Gastrocnemius medialis (tissue), 4 donors: ENCODE measurements around the gene UBE2QL1. TPM values are rescaled to one million over a fixed set of nuclear protein-coding genes. Genes with fewer than 3 reads are reported as not detected.

Experiments used
- ATAC-seq, 2 donors: fragments of 150-250 bp; one replicate each; pipeline ENCODE4 v1.9.1; 2016
- DNase-seq, 2 donors: peaks; one replicate each; pipeline ENCODE4 v3.0.0-alpha.2; 2019
- H3K27ac ChIP-seq, 4 donors: fragments of 200-600 bp; sonication (generic); 1 replicate in 1 of 4; 2 replicates in 3 of 4; pipeline ENCODE4 v1.5.1; 2016 to 2018; ENCODE audit warnings: mild to moderate bottlenecking in 2 of 4, moderate library complexity in 1 of 4
- H3K27me3 ChIP-seq, 3 donors: fragments of 200-600 bp; sonication (generic) in 2 of 3; 1 replicate in 1 of 3; 2 replicates in 2 of 3; pipeline versions ENCODE4 v1.5.1 to v1.6.0; 2016 to 2019; ENCODE audit warnings: mild to moderate bottlenecking in 1 of 3, moderate library complexity in 1 of 3
- H3K36me3 ChIP-seq, 2 donors: fragments of 200-600 bp; sonication (generic) in 1 of 2; one replicate each; pipeline ENCODE4 v1.5.1; 2017 to 2018
- H3K4me1 ChIP-seq, 2 donors: fragments of 200-600 bp; sonication (generic) in 1 of 2; one replicate each; pipeline ENCODE4 v1.5.1; 2016 to 2017; ENCODE audit warnings: mild to moderate bottlenecking in 2 of 2
- H3K4me3 ChIP-seq, 4 donors: fragments of 200-600 bp; sonication (generic) in 3 of 4; 1 replicate in 1 of 4; 2 replicates in 3 of 4; pipeline ENCODE4 v1.5.1; 2016 to 2019; ENCODE audit warnings: mild to moderate bottlenecking in 2 of 4
- H3K9me3 ChIP-seq, 3 donors: fragments of 200-600 bp; sonication (generic) in 2 of 3; 1 replicate in 1 of 3; 2 replicates in 2 of 3; pipeline ENCODE4 v1.5.1; 2016 to 2019
- POLR2A ChIP-seq, 2 donors: fragments of 450-650 bp; IDR thresholded peaks; one replicate each; pipeline ENCODE4 v1.6.1; 2017; ENCODE audit warnings: antibody characterized with exemption in 2 of 2, mild to moderate bottlenecking in 2 of 2, moderate library complexity in 2 of 2
- in situ Hi-C, 4 donors: fragments of 200-750 bp; cut with MboI; loops; one replicate each; pipeline versions ENCODE4 v1.15.0 to v1.8.0; 2017; ENCODE audit warnings: low sequenced_read_pairs in 4 of 4
- intact Hi-C: fragments of 100-400 bp; cut with DNase I; formaldehyde crosslinking; loops from one replicate; pipeline ENCODE4 v1.15.1; 2023; ENCODE audit warnings: low total_unique reads
- total RNA-seq, 4 donors: library from RNA; depleted of rRNA; stranded (reverse); fragments of >200 nt; gene quantifications; one replicate each; pipeline versions ENCODE4 v1.1.0 to v1.2.3, GENCODE V29; 2016
- TF ChIP-seq, protein P1 (sequence below), 5 experiments: fragments of 450-650 bp in 3 of 5; fragments of 200-600 bp in 2 of 5; sonication (generic) in 2 of 5; IDR thresholded peaks in 4 of 5; conservative IDR thresholded peaks in 1 of 5; 1 replicate in 4 of 5; 2 replicates in 1 of 5; pipeline ENCODE4 v1.5.1; 2016 to 2019; ENCODE audit warnings: antibody characterized with exemption in 5 of 5, mild to moderate bottlenecking in 3 of 5, moderate library complexity in 3 of 5

UBE2QL1 gene
- total RNA-seq, 4 donors from 2014 or later = 48.8 to 150 (median 67.0) TPM

DNA sequence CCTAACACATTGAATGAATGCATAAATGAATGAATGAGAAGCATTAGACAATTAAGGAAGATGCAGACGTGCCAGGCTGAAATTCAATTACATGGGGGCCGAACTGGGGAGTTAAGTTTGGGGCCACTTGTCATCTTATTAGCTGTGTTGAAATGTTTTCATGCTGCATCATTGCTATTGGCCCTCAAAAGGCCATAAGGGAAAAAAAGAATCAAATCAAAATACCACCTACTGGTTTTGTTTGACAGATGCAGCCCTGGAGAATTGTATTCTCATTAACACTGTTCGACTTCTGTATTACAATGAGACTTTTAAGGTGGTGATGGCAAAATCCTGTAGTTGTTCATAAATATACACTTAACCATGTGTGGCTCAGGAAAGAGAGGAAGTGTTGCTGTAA lies 38.4 kb downstream of the UBE2QL1 start:
- Histone ChIP-seq H3K36me3 (peaks cover 0 to 7% of the 10 kb centered on the region in 2 donors), H3K4me3 (no peak overlapping the region), H3K27ac (no peak overlapping the region), H3K27me3 (no peaks in the 10 kb centered on the region), H3K9me3 (no peaks in the 10 kb centered on the region), H3K4me1 (peaks cover 21 to 36% of the 10 kb centered on the region in 2 donors)
- in situ Hi-C loops = no loop called here
- ATAC-seq (no peak), DNase-seq (no peak)
- intact Hi-C loops = no loop called here
- TF ChIP-seq POLR2A (IDR thresholded peaks at IDR 0.05) = no peak
- TF ChIP-seq, protein P1, sequence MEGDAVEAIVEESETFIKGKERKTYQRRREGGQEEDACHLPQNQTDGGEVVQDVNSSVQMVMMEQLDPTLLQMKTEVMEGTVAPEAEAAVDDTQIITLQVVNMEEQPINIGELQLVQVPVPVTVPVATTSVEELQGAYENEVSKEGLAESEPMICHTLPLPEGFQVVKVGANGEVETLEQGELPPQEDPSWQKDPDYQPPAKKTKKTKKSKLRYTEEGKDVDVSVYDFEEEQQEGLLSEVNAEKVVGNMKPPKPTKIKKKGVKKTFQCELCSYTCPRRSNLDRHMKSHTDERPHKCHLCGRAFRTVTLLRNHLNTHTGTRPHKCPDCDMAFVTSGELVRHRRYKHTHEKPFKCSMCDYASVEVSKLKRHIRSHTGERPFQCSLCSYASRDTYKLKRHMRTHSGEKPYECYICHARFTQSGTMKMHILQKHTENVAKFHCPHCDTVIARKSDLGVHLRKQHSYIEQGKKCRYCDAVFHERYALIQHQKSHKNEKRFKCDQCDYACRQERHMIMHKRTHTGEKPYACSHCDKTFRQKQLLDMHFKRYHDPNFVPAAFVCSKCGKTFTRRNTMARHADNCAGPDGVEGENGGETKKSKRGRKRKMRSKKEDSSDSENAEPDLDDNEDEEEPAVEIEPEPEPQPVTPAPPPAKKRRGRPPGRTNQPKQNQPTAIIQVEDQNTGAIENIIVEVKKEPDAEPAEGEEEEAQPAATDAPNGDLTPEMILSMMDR (IDR thresholded peaks at IDR 0.05 in 4 of 5, conservative IDR thresholded peaks at IDR 0.05 in 1 of 5) = no peak

DNA sequence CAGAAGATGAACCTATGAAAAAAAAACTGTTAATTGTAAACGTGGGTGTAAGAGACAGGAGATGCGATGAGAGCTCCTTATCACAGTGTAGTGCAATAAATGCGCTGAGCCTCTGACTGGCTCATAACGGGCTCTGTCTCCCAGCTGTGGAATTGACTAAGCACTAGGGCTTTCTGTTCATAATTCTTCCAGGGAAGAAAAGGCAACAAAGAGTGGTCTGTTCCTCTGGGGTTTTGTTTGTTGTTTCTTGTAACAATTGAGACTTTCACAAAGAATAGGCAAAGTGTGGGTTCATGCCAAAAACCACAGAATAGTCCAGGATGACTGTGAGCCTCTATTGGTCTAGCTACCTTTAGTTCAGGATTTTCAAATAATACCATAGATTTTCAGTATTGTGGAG lies 39.4 kb downstream of the UBE2QL1 start:
- intact Hi-C loops = no loop called here
- Histone ChIP-seq H3K4me3 (no peak overlapping the region), H3K27me3 (no peaks in the 10 kb centered on the region), H3K4me1 (peaks cover 21 to 44% of the 10 kb centered on the region in 2 donors), H3K27ac (no peak overlapping the region), H3K9me3 (no peaks in the 10 kb centered on the region), H3K36me3 (peaks cover 0 to 9% of the 10 kb centered on the region in 2 donors)
- in situ Hi-C loops = no loop called here
- ATAC-seq (no peak), DNase-seq (no peak)
- TF ChIP-seq, protein P1 (IDR thresholded peaks at IDR 0.05 in 4 of 5, conservative IDR thresholded peaks at IDR 0.05 in 1 of 5) = no peak
- no peak for TF ChIP-seq POLR2A (IDR thresholded peaks at IDR 0.05)

DNA sequence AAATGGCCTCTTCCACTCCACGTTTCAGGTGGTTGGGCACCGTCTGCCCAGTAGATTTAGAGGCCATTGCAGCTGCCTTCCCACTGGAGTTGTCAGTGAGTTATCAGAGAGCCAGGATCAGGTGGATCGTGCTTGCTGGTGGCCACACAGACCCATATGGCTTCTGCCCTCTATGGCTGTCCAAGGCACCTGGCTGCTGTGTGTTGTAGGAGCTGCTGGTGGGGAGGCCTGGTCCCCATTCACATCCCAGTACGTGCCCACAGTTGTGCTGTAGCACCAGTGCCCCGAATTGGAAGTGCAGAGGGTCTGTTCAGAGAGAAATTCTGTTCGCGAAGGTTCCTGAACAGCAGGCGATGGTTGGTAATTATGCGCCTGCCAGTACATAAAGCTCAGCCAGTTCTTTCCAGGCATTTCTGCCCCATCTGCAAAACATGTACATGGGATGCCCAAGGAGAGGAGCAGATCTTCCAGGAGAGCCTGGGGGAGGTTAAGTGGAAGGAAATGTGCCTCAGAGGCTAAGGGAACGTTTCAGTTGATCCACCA lies 41.1 kb downstream of the UBE2QL1 start:
- DNase-seq (no peak), ATAC-seq (no peak)
- intact Hi-C loops (loop anchor here (5.0 kb wide), 1 partner anchor 32 kb away; no protein-coding TSS in a partner anchor), in situ Hi-C loops (no loop called here)
- H3K27ac ChIP-seq = peak overlapping the region; percentile 33 to 65 (median 38)
- no peak overlapping the region for H3K4me3 ChIP-seq
- H3K36me3 ChIP-seq = peaks cover 0 to 13% of the 10 kb centered on the region in 2 donors
- peaks cover 21 to 44% of the 10 kb centered on the region in 2 donors for H3K4me1 ChIP-seq
- no peaks in the 10 kb centered on the region for H3K27me3 ChIP-seq
- no peaks in the 10 kb centered on the region for H3K9me3 ChIP-seq
- no peak for TF ChIP-seq POLR2A (IDR thresholded peaks at IDR 0.05)
- TF ChIP-seq, protein P1 (IDR thresholded peaks at IDR 0.05 in 4 of 5, conservative IDR thresholded peaks at IDR 0.05 in 1 of 5) = no peak

DNA sequence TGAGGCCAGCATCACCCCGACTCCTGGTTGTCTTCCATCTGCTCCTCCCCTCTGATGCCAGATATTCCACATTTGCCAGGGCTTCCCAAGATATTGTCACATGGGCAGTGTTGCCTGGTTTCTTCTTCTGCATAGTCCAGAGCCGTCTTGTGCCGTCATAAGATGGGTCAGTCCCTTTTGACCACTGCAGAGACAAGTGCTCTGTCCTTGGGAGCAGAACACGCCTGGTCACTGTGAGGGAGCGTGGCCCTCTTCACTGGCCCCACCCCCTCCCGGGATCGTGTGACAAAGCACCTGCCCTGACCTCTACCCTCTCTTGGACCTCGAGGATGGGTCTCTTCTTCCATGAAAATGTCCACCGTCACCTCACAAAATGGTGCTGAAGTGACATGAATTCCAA lies 41.6 kb downstream of the UBE2QL1 start:
- peak; percentile 61 to 70 for ATAC-seq
- Histone ChIP-seq H3K4me3 (no peak overlapping the region), H3K4me1 (peaks cover 21 to 39% of the 10 kb centered on the region in 2 donors), H3K9me3 (no peaks in the 10 kb centered on the region), H3K36me3 (peaks cover 0 to 13% of the 10 kb centered on the region in 2 donors), H3K27ac (peak overlapping the region; percentile 33 to 65 (median 38)), H3K27me3 (no peaks in the 10 kb centered on the region)
- in situ Hi-C loops (no loop called here), intact Hi-C loops (loop anchor here (5.0 kb wide), 1 partner anchor 33 kb away; no protein-coding TSS in a partner anchor)
- peak in 1 of 2 donors; percentile 62 for DNase-seq
- TF ChIP-seq, protein P1 (IDR thresholded peaks at IDR 0.05 in 4 of 5, conservative IDR thresholded peaks at IDR 0.05 in 1 of 5) = no peak
- TF ChIP-seq POLR2A (IDR thresholded peaks at IDR 0.05) = no peak
